GM12874 (cell line): ENCODE results near the gene NCCRP1.

Experiments
- CTCF ChIP-seq: IDR thresholded peaks from 2 replicates; pipeline ENCODE4 v1.5.1; 2011; ENCODE audit warnings: low read depth, mild to moderate bottlenecking, control low read depth, low read length, moderate library complexity; ENCODE audit not compliant: insufficient read depth

Gene NCCRP1

GRCh38 chr19:39160523-39160861 lies 36.3 kb upstream of the NCCRP1 start:
- TF ChIP-seq CTCF: no peak

GRCh38 chr19:39160889-39161672 lies 35.7 kb upstream of the NCCRP1 start:
- no peak for TF ChIP-seq CTCF

- TF ChIP-seq CTCF: no peak
These were observed 34.2 kb upstream of the NCCRP1 start for GRCh38 chr19:39162441-39163043.

GRCh38 chr19:39163621-39164020 lies 33.1 kb upstream of the NCCRP1 start:
- TF ChIP-seq CTCF: no peak

DNA sequence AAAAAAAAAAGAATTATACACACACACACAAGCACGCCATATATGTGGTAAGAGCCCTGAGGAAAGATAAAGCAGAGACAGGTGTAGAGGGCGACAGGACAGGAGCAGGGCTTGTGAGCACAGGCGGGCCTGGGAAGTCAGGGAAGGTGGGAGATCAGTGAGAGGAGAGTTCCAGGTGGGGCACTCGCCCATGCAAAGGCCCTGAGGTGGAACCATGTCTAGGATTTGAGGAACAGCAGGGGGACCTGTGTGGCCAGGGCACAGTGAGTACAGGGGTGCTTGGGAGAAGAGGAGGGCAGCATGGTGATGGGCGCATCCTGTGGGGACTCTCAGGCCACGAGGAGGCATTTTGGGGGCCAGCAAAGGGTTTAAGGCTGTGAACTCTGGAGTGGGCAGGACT lies 32.5 kb upstream of the NCCRP1 start:
- TF ChIP-seq CTCF: no peak

- TF ChIP-seq CTCF: no peak
These were observed 30.9 kb upstream of the NCCRP1 start for GRCh38 chr19:39165857-39166256.

- no peak for TF ChIP-seq CTCF
These were observed 30.0 kb upstream of the NCCRP1 start for GRCh38 chr19:39166571-39167391.
